Stimulated activated effector memory CD8-positive, alpha-beta T cell treated with anti-CD3 and anti-CD28 coated beads, Interleukin-12 subunit alpha, Interleukin-12 subunit beta, amount 100 ng/mL, for 72 hours (primary cell): ENCODE measurements around the gene FGF19.

ENCODE experiments used
- ATAC-seq: fragments of 150-1000 bp; cut with Tn5 transposase; 2 replicates; pipeline ENCODE4 v1.10.0; 2021
- DNase-seq, 2 donors: peaks; one replicate each; pipeline ENCODE4 v3.0.0; 2021 to 2022; ENCODE audit warnings: low spot score in 2 of 2
- H3K27ac Mint-ChIP-seq: one replicate; pipeline ENCODE4 v1.8.0; 2022; ENCODE audit warnings: mild to moderate bottlenecking, mixed read lengths
- H3K36me3 Mint-ChIP-seq: one replicate; pipeline ENCODE4 v1.8.0; 2022; ENCODE audit warnings: mild to moderate bottlenecking, mixed read lengths
- H3K4me1 Mint-ChIP-seq: one replicate; pipeline ENCODE4 v1.8.0; 2022; ENCODE audit warnings: mixed read lengths
- H3K4me3 Mint-ChIP-seq: one replicate; pipeline ENCODE4 v1.8.0; 2022; ENCODE audit warnings: mild to moderate bottlenecking, mixed read lengths
- H3K9me3 Mint-ChIP-seq: one replicate; pipeline ENCODE4 v1.8.0; 2022; ENCODE audit warnings: mixed read lengths

The FGF19 gene

GRCh38 chr11:69662021-69662698 lies 41.7 kb downstream of the FGF19 start:
- H3K4me3 Mint-ChIP-seq = no peak overlapping the region
- no peaks in the 10 kb centered on the region for H3K4me1 Mint-ChIP-seq
- H3K27ac Mint-ChIP-seq = no peak overlapping the region
- DNase-seq (no peak), ATAC-seq (no peak)
- peaks cover 12% of the 10 kb centered on the region for H3K36me3 Mint-ChIP-seq
- H3K9me3 Mint-ChIP-seq = no peaks in the 10 kb centered on the region

- Mint-ChIP-seq H3K4me1 (no peaks in the 10 kb centered on the region), H3K27ac (no peak overlapping the region), H3K9me3 (no peaks in the 10 kb centered on the region), H3K4me3 (no peak overlapping the region), H3K36me3 (peaks cover 14% of the 10 kb centered on the region)
- ATAC-seq (no peak), DNase-seq (no peak)
Measured at GRCh38 chr11:69661413-69661715, 42.5 kb downstream of the FGF19 start.

GRCh38 chr11:69660001-69660500 lies 43.8 kb downstream of the FGF19 start:
- no peaks in the 10 kb centered on the region for H3K9me3 Mint-ChIP-seq

GRCh38 chr11:69659591-69659990 lies 44.2 kb downstream of the FGF19 start:
- Mint-ChIP-seq H3K27ac (no peak overlapping the region), H3K9me3 (no peaks in the 10 kb centered on the region), H3K4me3 (no peak overlapping the region), H3K4me1 (no peaks in the 10 kb centered on the region), H3K36me3 (peaks cover 6% of the 10 kb centered on the region)
- ATAC-seq (no peak), DNase-seq (no peak)

More at GRCh38 chr11:69660001-69660500, 43.8 kb downstream of the FGF19 start:
- Mint-ChIP-seq H3K36me3 (peaks cover 6% of the 10 kb centered on the region), H3K27ac (no peak overlapping the region), H3K4me3 (no peak overlapping the region), H3K4me1 (no peaks in the 10 kb centered on the region)
- ATAC-seq = no peak
- no peak for DNase-seq

GRCh38 chr11:69658626-69659450 lies 45.0 kb downstream of the FGF19 start:
- no peak for ATAC-seq
- H3K9me3 Mint-ChIP-seq = no peaks in the 10 kb centered on the region
- DNase-seq = no peak
- no peaks in the 10 kb centered on the region for H3K4me1 Mint-ChIP-seq
- H3K4me3 Mint-ChIP-seq = no peak overlapping the region
- no peak overlapping the region for H3K27ac Mint-ChIP-seq
- H3K36me3 Mint-ChIP-seq = peaks cover 6% of the 10 kb centered on the region

- Mint-ChIP-seq H3K4me1 (no peaks in the 10 kb centered on the region), H3K9me3 (no peaks in the 10 kb centered on the region), H3K27ac (no peak overlapping the region), H3K36me3 (peaks cover 6% of the 10 kb centered on the region), H3K4me3 (no peak overlapping the region)
- no peak for ATAC-seq
- DNase-seq = no peak
Measured at GRCh38 chr11:69657911-69658625, 45.8 kb downstream of the FGF19 start.

- H3K36me3 Mint-ChIP-seq = peaks cover 6% of the 10 kb centered on the region
- no peak overlapping the region for H3K27ac Mint-ChIP-seq
- ATAC-seq (no peak), DNase-seq (no peak)
- H3K4me1 Mint-ChIP-seq = no peaks in the 10 kb centered on the region
- H3K4me3 Mint-ChIP-seq = no peak overlapping the region
- no peaks in the 10 kb centered on the region for H3K9me3 Mint-ChIP-seq
Measured at GRCh38 chr11:69657456-69657910, 46.3 kb downstream of the FGF19 start.

- no peak for DNase-seq
Measured at GRCh38 chr11:69656536-69657455, 47.0 kb downstream of the FGF19 start.

GRCh38 chr11:69655479-69656428 lies 48.1 kb downstream of the FGF19 start:
- Mint-ChIP-seq H3K27ac (no peak overlapping the region), H3K4me3 (no peak overlapping the region), H3K4me1 (no peaks in the 10 kb centered on the region), H3K36me3 (peaks cover 6% of the 10 kb centered on the region), H3K9me3 (no peaks in the 10 kb centered on the region)
- DNase-seq (no peak), ATAC-seq (no peak)

More at GRCh38 chr11:69656536-69657455, 47.0 kb downstream of the FGF19 start:
- Mint-ChIP-seq H3K4me3 (no peak overlapping the region), H3K9me3 (no peaks in the 10 kb centered on the region), H3K4me1 (no peaks in the 10 kb centered on the region), H3K27ac (no peak overlapping the region), H3K36me3 (peaks cover 6% of the 10 kb centered on the region)
- no peak for ATAC-seq

- DNase-seq = no peak
- Mint-ChIP-seq H3K36me3 (peaks cover 6% of the 10 kb centered on the region), H3K27ac (no peak overlapping the region), H3K9me3 (no peaks in the 10 kb centered on the region), H3K4me3 (no peak overlapping the region), H3K4me1 (no peaks in the 10 kb centered on the region)
- ATAC-seq = no peak
Measured at GRCh38 chr11:69654660-69655478, 49.0 kb downstream of the FGF19 start.

GRCh38 chr11:69654001-69654659 lies 49.7 kb downstream of the FGF19 start:
- Mint-ChIP-seq H3K27ac (no peak overlapping the region), H3K4me3 (no peak overlapping the region), H3K9me3 (no peaks in the 10 kb centered on the region), H3K36me3 (peaks cover 6% of the 10 kb centered on the region), H3K4me1 (no peaks in the 10 kb centered on the region)
- no peak for DNase-seq
- ATAC-seq = no peak

GRCh38 chr11:69653406-69653960 lies 50.3 kb downstream of the FGF19 start:
- H3K27ac Mint-ChIP-seq = no peak overlapping the region
- H3K4me1 Mint-ChIP-seq = no peaks in the 10 kb centered on the region
- no peak for DNase-seq
- no peak for ATAC-seq
- no peaks in the 10 kb centered on the region for H3K9me3 Mint-ChIP-seq
- peaks cover 6% of the 10 kb centered on the region for H3K36me3 Mint-ChIP-seq
- H3K4me3 Mint-ChIP-seq = no peak overlapping the region
